Uterus (tissue), 2 donors: ENCODE data around the gene MYO1B.

Source experiments
- POLR2A ChIP-seq, 2 donors: fragments of 450-650 bp; IDR thresholded peaks; one replicate each; pipeline ENCODE4 v1.6.1; 2016; ENCODE audit warnings: antibody characterized with exemption in 2 of 2, mild to moderate bottlenecking in 1 of 2, moderate library complexity in 1 of 2
- TF ChIP-seq, protein P1 (sequence below), 4 experiments: fragments of 200-600 bp in 2 of 4; fragments of 450-650 bp in 2 of 4; sonication (generic) in 2 of 4; IDR thresholded peaks; one replicate each; pipeline ENCODE4 v1.5.1; 2016 to 2019; ENCODE audit warnings: antibody characterized with exemption in 4 of 4, mild to moderate bottlenecking in 2 of 4, moderate library complexity in 1 of 4

DNA sequence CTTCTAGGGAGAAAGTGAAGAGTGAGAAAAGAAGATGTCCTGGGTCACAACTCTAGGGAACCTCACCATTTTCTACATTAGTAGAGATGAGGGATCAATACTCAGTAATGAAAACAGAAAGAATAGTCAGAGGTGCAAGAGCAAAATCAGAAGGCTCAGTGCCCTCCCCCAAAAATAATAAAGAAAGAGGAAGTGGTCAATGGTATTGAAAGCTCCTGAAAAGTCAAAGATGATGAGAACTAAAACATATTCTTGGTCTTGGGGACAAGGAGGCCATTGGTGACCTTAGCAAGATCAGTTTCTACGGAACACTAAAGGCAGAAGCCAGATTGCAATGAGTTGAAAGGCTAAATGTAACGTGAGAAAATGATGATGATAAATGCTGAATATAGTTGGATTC is 24.5 kb upstream of the MYO1B start:
- no peak for TF ChIP-seq POLR2A (IDR thresholded peaks at IDR 0.05)
- TF ChIP-seq, protein P1, sequence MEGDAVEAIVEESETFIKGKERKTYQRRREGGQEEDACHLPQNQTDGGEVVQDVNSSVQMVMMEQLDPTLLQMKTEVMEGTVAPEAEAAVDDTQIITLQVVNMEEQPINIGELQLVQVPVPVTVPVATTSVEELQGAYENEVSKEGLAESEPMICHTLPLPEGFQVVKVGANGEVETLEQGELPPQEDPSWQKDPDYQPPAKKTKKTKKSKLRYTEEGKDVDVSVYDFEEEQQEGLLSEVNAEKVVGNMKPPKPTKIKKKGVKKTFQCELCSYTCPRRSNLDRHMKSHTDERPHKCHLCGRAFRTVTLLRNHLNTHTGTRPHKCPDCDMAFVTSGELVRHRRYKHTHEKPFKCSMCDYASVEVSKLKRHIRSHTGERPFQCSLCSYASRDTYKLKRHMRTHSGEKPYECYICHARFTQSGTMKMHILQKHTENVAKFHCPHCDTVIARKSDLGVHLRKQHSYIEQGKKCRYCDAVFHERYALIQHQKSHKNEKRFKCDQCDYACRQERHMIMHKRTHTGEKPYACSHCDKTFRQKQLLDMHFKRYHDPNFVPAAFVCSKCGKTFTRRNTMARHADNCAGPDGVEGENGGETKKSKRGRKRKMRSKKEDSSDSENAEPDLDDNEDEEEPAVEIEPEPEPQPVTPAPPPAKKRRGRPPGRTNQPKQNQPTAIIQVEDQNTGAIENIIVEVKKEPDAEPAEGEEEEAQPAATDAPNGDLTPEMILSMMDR (IDR thresholded peaks at IDR 0.05): no peak
